Head of caudate nucleus (tissue), 42 donors: ENCODE data around the gene SCGB3A1.

Experiments used
- DNase-seq, 42 donors: peaks; one replicate each; pipeline versions ENCODE4 v3.0.0 to v3.0.0-alpha.2; 2020 to 2021; ENCODE audit warnings: mixed read lengths in 7 of 42
- intact Hi-C: fragments of 100-400 bp; cut with DNase I; formaldehyde crosslinking; loops from one replicate; pipeline ENCODE4 v1.15.0; 2022

Gene SCGB3A1

DNA sequence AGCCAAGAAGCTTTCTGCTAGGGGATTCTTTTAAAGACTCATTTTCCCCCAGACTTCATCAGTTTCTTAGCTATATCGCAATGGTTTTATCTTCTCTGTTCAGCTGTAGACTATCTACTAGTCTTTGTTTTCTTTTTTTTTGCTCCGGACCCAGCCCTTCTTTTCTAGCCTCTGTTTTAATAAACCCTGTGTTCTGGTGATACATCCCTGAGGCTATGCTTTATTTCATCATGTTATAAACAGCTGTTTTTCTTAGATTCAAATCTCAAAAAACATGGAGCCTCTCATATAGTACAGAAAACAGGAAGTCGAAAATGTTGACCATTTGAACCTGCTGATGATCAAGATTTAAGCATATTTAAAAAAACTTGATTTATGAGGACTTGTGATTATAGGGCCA is 37.8 kb downstream of the SCGB3A1 start:
- intact Hi-C loops = no loop called here
- no peak for DNase-seq

DNA sequence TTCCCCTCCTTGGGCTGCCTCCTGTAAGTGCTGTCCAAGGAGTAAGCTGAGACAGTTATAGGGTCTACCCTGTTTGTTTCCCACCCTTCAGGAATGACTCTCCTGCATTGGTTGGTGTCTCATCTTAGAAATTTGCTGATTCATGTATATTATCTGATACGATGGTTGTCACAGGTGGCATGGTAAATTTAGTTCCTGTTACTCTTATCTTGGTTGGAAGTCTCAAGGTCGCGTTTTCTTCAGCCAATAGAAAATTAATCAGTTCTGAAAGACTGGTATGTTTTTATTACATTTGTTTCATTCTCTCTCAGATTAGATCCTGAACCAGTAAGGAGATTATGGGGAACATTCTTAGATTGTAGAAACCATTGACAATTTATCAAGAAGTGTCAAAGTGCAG is 42.7 kb downstream of the SCGB3A1 start:
- intact Hi-C loops = no loop called here
- DNase-seq = no peak

DNA sequence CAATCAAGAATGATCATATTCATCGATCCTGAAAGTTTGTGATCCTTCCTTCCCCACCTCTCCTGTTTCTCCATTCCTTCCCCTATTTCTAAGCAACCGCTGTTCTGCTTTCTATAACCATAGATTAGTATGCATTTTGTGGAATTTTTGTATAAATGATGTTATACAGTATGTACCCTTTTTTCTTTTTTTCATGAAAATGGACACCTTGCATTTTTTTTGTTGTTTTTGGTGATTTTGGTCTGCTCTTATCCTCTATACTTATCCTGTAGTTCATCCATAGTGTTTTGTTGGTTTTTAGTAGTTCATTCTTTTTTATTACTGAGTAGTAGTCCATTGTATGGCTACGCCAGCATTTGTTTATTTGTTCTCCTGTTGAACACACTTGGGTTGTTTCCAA is 46.1 kb downstream of the SCGB3A1 start:
- no peak for DNase-seq
- intact Hi-C loops = no loop called here

DNA sequence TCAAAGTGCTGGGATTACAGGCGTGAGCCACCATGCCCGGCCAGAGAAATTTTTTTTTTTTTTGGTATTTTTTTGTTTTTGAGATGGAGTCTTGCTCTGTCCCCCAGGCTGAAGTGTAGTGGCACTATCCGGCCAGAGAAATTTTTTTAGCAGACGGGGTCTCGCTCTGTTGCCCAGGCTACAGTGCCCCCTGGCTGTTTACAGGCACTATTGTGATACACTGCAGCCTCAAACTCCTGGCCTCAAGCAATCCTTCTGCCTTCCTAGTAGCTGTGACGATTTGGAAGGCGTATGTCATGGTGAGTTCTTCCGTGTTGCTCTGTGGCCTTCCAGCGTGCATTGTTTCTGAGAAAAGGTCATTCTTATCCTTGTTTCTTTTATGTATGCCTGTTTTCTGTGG is 49.6 kb downstream of the SCGB3A1 start:
- intact Hi-C loops = no loop called here
- DNase-seq = no peak
